Neural progenitor cell (in vitro differentiated cells): ENCODE results near the gene LRRC26. TPM values are rescaled to one million over a fixed set of nuclear protein-coding genes. Genes with fewer than 3 reads are reported as not detected.

ENCODE experiments used
- DNase-seq: peaks from one replicate; pipeline ENCODE4 v3.0.0-alpha.2; 2016; ENCODE audit warnings: low spot score
- H2AFZ ChIP-seq: fragments of 200-600 bp; sonication (generic); replicated peaks from 2 replicates; pipeline ENCODE4 v1.6.1; 2016; ENCODE audit warnings: antibody characterized with exemption
- H3F3A ChIP-seq: fragments of 200-600 bp; sonication (generic); 2 replicates; pipeline ENCODE4 v1.6.1; 2016; ENCODE audit warnings: antibody characterized with exemption, low read depth
- H3K27ac ChIP-seq: fragments of 200-600 bp; sonication (generic); 2 replicates; pipeline ENCODE4 v1.5.1; 2016; ENCODE audit warnings: mild to moderate bottlenecking
- H3K27me3 ChIP-seq: fragments of 200-600 bp; sonication (generic); 2 replicates; pipeline ENCODE4 v1.6.1; 2016; ENCODE audit warnings: mild to moderate bottlenecking, moderate library complexity
- H3K36me3 ChIP-seq: fragments of 200-600 bp; sonication (generic); 2 replicates; pipeline ENCODE4 v1.5.1; 2016
- H3K4me1 ChIP-seq: fragments of 200-600 bp; sonication (generic); 2 replicates; pipeline ENCODE4 v1.6.1; 2016; ENCODE audit warnings: mixed run types
- H3K4me2 ChIP-seq: fragments of 200-600 bp; sonication (generic); 2 replicates; pipeline ENCODE4 v1.6.1; 2016
- H3K4me3 ChIP-seq: fragments of 200-600 bp; sonication (generic); 2 replicates; pipeline ENCODE4 v1.5.1; 2016
- H3K79me2 ChIP-seq: fragments of 200-600 bp; sonication (generic); 2 replicates; pipeline ENCODE4 v1.6.1; 2016; ENCODE audit warnings: low read depth
- H3K9ac ChIP-seq: fragments of 200-600 bp; sonication (generic); 2 replicates; pipeline ENCODE4 v1.6.1; 2016
- H3K9me3 ChIP-seq: fragments of 200-600 bp; sonication (generic); 2 replicates; pipeline ENCODE4 v1.5.1; 2016; ENCODE audit warnings: low read depth
- H4K20me1 ChIP-seq: fragments of 200-600 bp; sonication (generic); 2 replicates; pipeline ENCODE4 v1.6.1; 2016; ENCODE audit warnings: low read depth
- H3K27ac Mint-ChIP-seq: 3 replicates; pipeline ENCODE4 v1.8.0; 2021; ENCODE audit warnings: mixed read lengths
- H3K27me3 Mint-ChIP-seq: 2 replicates; pipeline ENCODE4 v1.8.0; 2022; ENCODE audit warnings: low read depth, mild to moderate bottlenecking, inconsistent platforms, moderate library complexity, mixed read lengths; ENCODE audit not compliant: insufficient read depth
- H3K36me3 Mint-ChIP-seq: 3 replicates; pipeline ENCODE4 v1.8.0; 2021; ENCODE audit warnings: mixed read lengths
- H3K4me1 Mint-ChIP-seq: 3 replicates; pipeline ENCODE4 v1.8.0; 2021; ENCODE audit warnings: mixed read lengths
- H3K4me3 Mint-ChIP-seq: 3 replicates; pipeline ENCODE4 v1.8.0; 2021; ENCODE audit warnings: mild to moderate bottlenecking, moderate library complexity, mixed read lengths
- H3K9me3 Mint-ChIP-seq: 3 replicates; pipeline ENCODE4 v1.8.0; 2020; ENCODE audit warnings: mixed read lengths
- CTCF ChIP-seq: fragments of 200-600 bp; sonication (generic); IDR thresholded peaks from 2 replicates; pipeline ENCODE4 v1.5.1; 2017; ENCODE audit warnings: antibody characterized with exemption, mild to moderate bottlenecking
- EZH2 ChIP-seq: fragments of 200-600 bp; sonication (generic); IDR thresholded peaks from 2 replicates; pipeline ENCODE4 v1.6.1; 2017; ENCODE audit warnings: antibody characterized with exemption, mild to moderate bottlenecking, moderate library complexity
- EZH2phosphoT487 ChIP-seq: fragments of 200-600 bp; sonication (generic); IDR thresholded peaks from 2 replicates; pipeline ENCODE4 v1.6.1; 2017; ENCODE audit warnings: antibody characterized with exemption
- total RNA-seq: library from RNA; depleted of rRNA; stranded (reverse); fragments of >200 nt; gene quantifications from 2 replicates; pipeline ENCODE4 v1.2.3, GENCODE V29; 2015; ENCODE audit warnings: low replicate concordance

LRRC26 gene
- total RNA-seq, 1 donor from 2014 or later: not detected

GRCh38 chr9:137170486-137171148 is 766 bp upstream of the LRRC26 start:
- H4K20me1 ChIP-seq: peaks cover 59% of the 10 kb centered on the region
- H3K4me1 Mint-ChIP-seq: no peaks in the 10 kb centered on the region
- H3K36me3 Mint-ChIP-seq: no peaks in the 10 kb centered on the region
- no peaks in the 10 kb centered on the region for H3K9me3 Mint-ChIP-seq
- peaks cover 24% of the 10 kb centered on the region for H3K27me3 Mint-ChIP-seq
- peaks cover 100% of the 10 kb centered on the region for H3K27me3 ChIP-seq
- peaks cover 17% of the 10 kb centered on the region for H3F3A ChIP-seq
- H3K4me1 ChIP-seq: peaks cover 25% of the 10 kb centered on the region
- no peak overlapping the region for H3K4me3 ChIP-seq
- no peak for DNase-seq
- H3K27ac ChIP-seq: no peak overlapping the region
- no peak overlapping the region for H3K4me2 ChIP-seq
- H3K27ac Mint-ChIP-seq: no peak overlapping the region
- peak overlapping the region; percentile 59 for H3K4me3 Mint-ChIP-seq
- H3K9ac ChIP-seq: no peak overlapping the region
- H3K79me2 ChIP-seq: no peaks in the 10 kb centered on the region
- no peaks in the 10 kb centered on the region for H3K9me3 ChIP-seq
- no peak overlapping the region for H2AFZ ChIP-seq
- H3K36me3 ChIP-seq: no peaks in the 10 kb centered on the region
- TF ChIP-seq EZH2 (no peak), EZH2phosphoT487 (no peak), CTCF (no peak)

GRCh38 chr9:137168904-137169856 is 671 bp downstream of the LRRC26 start:
- Histone ChIP-seq H3K9me3 (no peaks in the 10 kb centered on the region), H3K79me2 (no peaks in the 10 kb centered on the region), H2AFZ (peak overlapping the region; percentile 98), H3K4me2 (peak overlapping the region; percentile 93), H4K20me1 (peaks cover 54% of the 10 kb centered on the region), H3K27me3 (peaks cover 100% of the 10 kb centered on the region), H3F3A (peaks cover 17% of the 10 kb centered on the region), H3K4me1 (peaks cover 14% of the 10 kb centered on the region), H3K27ac (no peak overlapping the region), H3K36me3 (no peaks in the 10 kb centered on the region), H3K9ac (no peak overlapping the region), H3K4me3 (peak overlapping the region; percentile 52)
- Mint-ChIP-seq H3K27ac (no peak overlapping the region), H3K4me3 (peak overlapping the region; percentile 70), H3K4me1 (no peaks in the 10 kb centered on the region), H3K9me3 (no peaks in the 10 kb centered on the region), H3K36me3 (no peaks in the 10 kb centered on the region), H3K27me3 (peaks cover 36% of the 10 kb centered on the region)
- TF ChIP-seq EZH2: no peak
- peak; percentile 25 for TF ChIP-seq EZH2phosphoT487
- peak; percentile 9 for TF ChIP-seq CTCF
- DNase-seq: peak; percentile 92

- Mint-ChIP-seq H3K36me3 (no peaks in the 10 kb centered on the region), H3K9me3 (no peaks in the 10 kb centered on the region), H3K4me1 (peaks cover under 1% of the 10 kb centered on the region), H3K27me3 (peaks cover 40% of the 10 kb centered on the region), H3K27ac (no peak overlapping the region), H3K4me3 (peak overlapping the region; percentile 70)
- Histone ChIP-seq H3F3A (peaks cover 17% of the 10 kb centered on the region), H4K20me1 (peaks cover 57% of the 10 kb centered on the region), H3K79me2 (no peaks in the 10 kb centered on the region), H3K27me3 (peaks cover 100% of the 10 kb centered on the region), H3K4me1 (peaks cover 14% of the 10 kb centered on the region), H3K36me3 (no peaks in the 10 kb centered on the region), H3K4me3 (peak overlapping the region; percentile 52), H2AFZ (peak overlapping the region; percentile 98), H3K9ac (no peak overlapping the region), H3K27ac (no peak overlapping the region), H3K4me2 (peak overlapping the region; percentile 93), H3K9me3 (no peaks in the 10 kb centered on the region)
- peak; percentile 91 for TF ChIP-seq EZH2phosphoT487
- no peak for TF ChIP-seq CTCF
- TF ChIP-seq EZH2: peak; percentile 96
- peak; percentile 35 for DNase-seq
Measured at GRCh38 chr9:137168573-137168903, 1.3 kb downstream of the LRRC26 start.
